Transverse colon (tissue), 4 donors: ENCODE results near the gene TPM4. TPM values are rescaled to one million over a fixed set of nuclear protein-coding genes. Genes with fewer than 3 reads are reported as not detected.

ENCODE experiments used
- DNase-seq: peaks from one replicate; pipeline ENCODE4 v3.0.0-alpha.2; 2019
- H3K27ac ChIP-seq, 4 donors: fragments of 200-600 bp; sonication (generic); 2 replicates each; pipeline ENCODE4 v1.5.1; 2016 to 2018; ENCODE audit warnings: inconsistent platforms in 4 of 4
- H3K27me3 ChIP-seq: fragments of 200-600 bp; sonication (generic); 2 replicates; pipeline ENCODE4 v1.5.1; 2017; ENCODE audit warnings: inconsistent platforms
- H3K36me3 ChIP-seq, 4 donors: fragments of 200-600 bp; sonication (generic); 2 replicates each; pipeline ENCODE4 v1.5.1; 2017 to 2019; ENCODE audit warnings: inconsistent platforms in 4 of 4
- H3K4me1 ChIP-seq, 4 donors: fragments of 200-600 bp; sonication (generic); 2 replicates each; pipeline ENCODE4 v1.5.1; 2017 to 2020; ENCODE audit warnings: inconsistent platforms in 4 of 4
- H3K4me3 ChIP-seq, 4 donors: fragments of 200-600 bp; sonication (generic); 1 replicate in 1 of 4; 2 replicates in 3 of 4; pipeline versions ENCODE4 v1.5.1 to v1.6.1; 2017 to 2019; ENCODE audit warnings: inconsistent platforms in 4 of 4
- H3K9me3 ChIP-seq, 2 donors: fragments of 200-600 bp; sonication (generic); 2 replicates each; pipeline ENCODE4 v1.5.1; 2017 to 2019; ENCODE audit warnings: inconsistent platforms in 2 of 2
- CTCF ChIP-seq, 5 experiments: fragments of 200-600 bp in 3 of 5; fragments of 450-650 bp in 2 of 5; sonication (generic) in 3 of 5; IDR thresholded peaks; 1 replicate in 2 of 5; 2 replicates in 3 of 5; pipeline ENCODE4 v1.5.1; 2016 to 2017; ENCODE audit warnings: antibody characterized with exemption in 5 of 5, inconsistent platforms in 3 of 5, mild to moderate bottlenecking in 2 of 5, moderate library complexity in 1 of 5
- EP300 ChIP-seq: sonication (generic); formaldehyde crosslinking; IDR thresholded peaks from one replicate; pipeline ENCODE4 v1.6.1; 2017; ENCODE audit warnings: antibody characterized with exemption, low read depth
- POLR2A ChIP-seq: fragments of 450-650 bp; IDR thresholded peaks from one replicate; pipeline ENCODE4 v1.6.1; 2016; ENCODE audit warnings: antibody characterized with exemption, mild to moderate bottlenecking, moderate library complexity
- POLR2AphosphoS5 ChIP-seq, 3 donors: sonication (generic); formaldehyde crosslinking; IDR thresholded peaks; one replicate each; pipeline ENCODE4 v1.6.1; 2016; ENCODE audit warnings: antibody characterized with exemption in 3 of 3
- WGBS, 2 donors: methylation state at CpG; one replicate each; pipeline ENCODE4 v1.1.5; 2018; ENCODE audit warnings: low coverage in 1 of 2; 5-methylcytosine and 5-hydroxymethylcytosine counted together
- in situ Hi-C, 4 donors: fragments of 200-750 bp; cut with MboI; loops; one replicate each; pipeline versions ENCODE4 v1.15.0 to v1.15.1; 2017; ENCODE audit warnings: low sequenced_read_pairs in 3 of 4, low pct_ligation_motif_present in 1 of 4, low pct_unique_long_range_greater_than_20kb in 1 of 4
- intact Hi-C: fragments of 100-400 bp; cut with DNase I; formaldehyde crosslinking; loops from one replicate; pipeline ENCODE4 v1.15.1; 2023; ENCODE audit warnings: low total_unique reads
- total RNA-seq, 4 donors: library from RNA; depleted of rRNA; stranded (reverse); fragments of >200 nt; gene quantifications; one replicate each; pipeline ENCODE4 v1.1.0, GENCODE V29; 2016

TPM4 gene
- total RNA-seq, 4 donors from 2014 or later = 228 to 491 (median 288) TPM

- Histone ChIP-seq H3K4me3 (no peak overlapping the region), H3K36me3 (no peaks in the 10 kb centered on the region), H3K27me3 (no peaks in the 10 kb centered on the region), H3K9me3 (no peaks in the 10 kb centered on the region), H3K27ac (no peak overlapping the region), H3K4me1 (peaks cover 8 to 23% (median 11%) of the 10 kb centered on the region in 4 donors)
- TF ChIP-seq POLR2A (no peak), POLR2AphosphoS5 (IDR thresholded peaks at IDR 0.05) (no peak), CTCF (IDR thresholded peaks at IDR 0.05) (peak; percentile 78 to 94 (median 88))
- peak; percentile 78 for DNase-seq
- 69% methylated on average over 2 of the region's 2 CpGs; no CpG with 5 or more reads in 1 of the 2 donors for WGBS, 2 donors
- in situ Hi-C loops = no loop called here
- intact Hi-C loops = no loop called here
Measured at GRCh38 chr19:16062789-16063188, 13.5 kb upstream of the TPM4 start.

DNA sequence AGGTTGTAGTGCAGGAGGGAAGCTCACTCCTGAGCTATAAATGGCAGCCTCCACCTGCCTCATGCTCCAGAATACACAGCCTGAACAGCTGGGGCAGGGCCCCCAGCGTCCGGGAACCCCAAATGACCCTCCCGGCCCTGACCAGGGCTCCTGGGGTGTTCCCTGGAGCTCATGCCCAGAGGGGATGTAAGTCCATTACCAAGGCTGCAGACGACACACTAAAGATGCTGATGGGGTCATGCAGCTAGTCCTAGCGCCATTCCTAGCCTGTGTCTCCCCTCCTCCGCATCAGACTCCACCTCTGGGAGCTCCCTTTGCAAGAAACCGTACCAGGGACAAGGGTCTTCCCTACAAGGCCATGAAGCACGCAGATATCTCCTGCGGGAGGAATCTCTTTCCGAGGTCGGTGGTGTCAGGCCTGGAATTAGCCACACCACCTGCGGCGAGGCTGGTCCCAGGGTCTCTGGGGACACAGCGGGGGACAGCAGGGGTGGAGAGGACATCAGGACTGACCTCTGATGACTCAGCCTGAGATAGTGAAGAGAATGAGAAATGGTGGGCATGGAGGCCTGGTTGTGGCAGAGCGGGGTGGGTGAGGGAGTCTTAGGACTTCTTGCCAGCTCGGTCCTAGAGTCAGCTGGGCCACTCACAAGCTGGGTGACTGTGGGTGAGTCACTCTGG is 11.9 kb upstream of the TPM4 start:
- intact Hi-C loops (no loop called here), in situ Hi-C loops (no loop called here)
- Histone ChIP-seq H3K36me3 (no peaks in the 10 kb centered on the region), H3K27me3 (no peaks in the 10 kb centered on the region), H3K9me3 (no peaks in the 10 kb centered on the region), H3K27ac (peak overlapping the region; percentile 18 to 100 (median 63)), H3K4me3 (no peak overlapping the region), H3K4me1 (peaks cover 8 to 23% (median 11%) of the 10 kb centered on the region in 4 donors)
- TF ChIP-seq POLR2AphosphoS5 (IDR thresholded peaks at IDR 0.05) (no peak), CTCF (IDR thresholded peaks at IDR 0.05) (no peak), POLR2A (no peak), EP300 (no peak)
- 93% methylated on average over 16 of the region's 16 CpGs; no CpG with 5 or more reads in 1 of the 2 donors for WGBS, 2 donors
- DNase-seq = peak; percentile 6

DNA sequence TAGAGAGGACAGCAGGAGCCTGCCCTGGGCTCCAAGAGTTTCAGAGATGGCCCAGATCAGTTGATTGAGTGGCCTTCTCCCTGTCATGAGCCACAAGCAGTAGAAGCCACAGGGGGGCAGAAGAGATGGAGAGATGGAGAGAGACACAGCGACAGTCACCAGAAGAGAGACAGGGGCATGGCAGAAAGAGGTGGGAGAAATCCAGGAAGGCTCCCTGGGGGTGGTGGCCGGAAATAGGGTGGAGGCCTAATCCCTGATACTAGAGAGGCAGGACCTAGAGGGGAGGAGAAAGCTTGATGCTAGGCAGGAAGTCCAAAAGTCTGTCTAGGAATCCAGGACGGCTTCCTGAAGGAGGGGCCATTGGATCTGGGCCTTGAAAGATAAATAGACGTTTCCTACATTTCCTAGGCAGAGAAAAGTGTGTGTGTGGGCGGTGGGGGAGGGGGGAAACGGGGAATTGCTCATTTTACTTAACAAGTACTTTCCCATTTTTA is 9.6 kb upstream of the TPM4 start:
- Histone ChIP-seq H3K36me3 (no peaks in the 10 kb centered on the region), H3K27ac (peak overlapping the region; percentile 99 to 100 (median 100)), H3K9me3 (no peaks in the 10 kb centered on the region), H3K27me3 (no peaks in the 10 kb centered on the region), H3K4me3 (peak overlapping the region in 1 of 4 donors; percentile 50), H3K4me1 (peaks cover 25 to 44% (median 30%) of the 10 kb centered on the region in 4 donors)
- DNase-seq = peak; percentile 81
- WGBS, 2 donors = 34% methylated on average over 6 of the region's 6 CpGs; no CpG with 5 or more reads in 1 of the 2 donors
- in situ Hi-C loops (no loop called here), intact Hi-C loops (no loop called here)
- TF ChIP-seq POLR2AphosphoS5 (IDR thresholded peaks at IDR 0.05) (peak in 2 of 3 donors; percentile 20 to 27), POLR2A (no peak), CTCF (IDR thresholded peaks at IDR 0.05) (peak in 4 of 5 experiments; percentile 28 to 62 (median 48)), EP300 (no peak)

DNA sequence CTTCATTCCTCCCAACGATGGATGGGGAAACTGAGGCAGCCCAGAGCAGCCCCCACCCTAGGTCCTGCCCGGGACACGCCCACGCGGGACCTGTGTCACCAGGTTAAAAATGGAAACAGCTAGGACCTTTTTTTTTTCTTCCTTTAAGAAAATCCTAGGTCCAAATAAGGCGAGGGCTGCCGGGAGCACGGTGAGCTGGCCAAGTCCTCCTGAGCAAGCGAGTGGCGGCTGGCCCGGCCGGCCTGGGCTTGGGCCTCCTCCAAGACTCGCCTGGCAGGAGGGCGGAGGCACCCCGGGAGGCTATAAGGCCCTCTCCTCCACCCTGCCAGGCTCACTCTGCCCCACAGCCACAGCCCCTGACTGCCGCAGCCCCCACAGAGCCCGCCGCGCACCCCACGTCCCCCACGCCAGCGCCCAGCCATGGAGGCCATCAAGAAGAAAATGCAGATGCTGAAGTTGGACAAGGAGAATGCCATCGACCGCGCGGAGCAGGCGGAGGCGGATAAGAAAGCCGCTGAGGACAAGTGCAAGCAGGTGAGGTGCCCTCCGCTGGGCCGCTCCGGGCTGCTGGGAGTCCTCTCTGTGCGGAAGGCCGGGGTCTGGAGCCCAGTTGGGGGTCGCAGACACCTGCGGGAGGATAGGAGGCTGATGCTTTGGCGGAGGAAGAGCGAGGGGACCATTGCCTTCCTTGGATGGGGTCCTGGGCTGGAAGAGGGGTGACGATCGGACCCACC is 8.9 kb upstream of the TPM4 start:
- H3K27ac ChIP-seq = peak overlapping the region; percentile 99 to 100 (median 100)
- WGBS, 2 donors = 68 to 72% methylated on average over 2 to 36 of the region's 40 CpGs
- peak overlapping the region; percentile 31 to 50 (median 41) for H3K4me3 ChIP-seq

More for the DNA sequence above, 8.9 kb upstream of the TPM4 start:
- Histone ChIP-seq H3K4me1 (peaks cover 29 to 51% (median 37%) of the 10 kb centered on the region in 4 donors), H3K9me3 (no peaks in the 10 kb centered on the region), H3K36me3 (no peaks in the 10 kb centered on the region), H3K27me3 (no peaks in the 10 kb centered on the region)
- intact Hi-C loops (no loop called here), in situ Hi-C loops (no loop called here)
- DNase-seq = peak; percentile 82
- TF ChIP-seq POLR2A = peak; percentile 74
- no peak for TF ChIP-seq EP300
- no peak for TF ChIP-seq CTCF (IDR thresholded peaks at IDR 0.05)
- peak; percentile 74 to 88 (median 75) for TF ChIP-seq POLR2AphosphoS5 (IDR thresholded peaks at IDR 0.05)
